ENCODE results near the gene FYTTD1.
A peak's percentile ranks its signal among the peaks of the same experiment; 100 is the strongest.

Gene FYTTD1, protein sequence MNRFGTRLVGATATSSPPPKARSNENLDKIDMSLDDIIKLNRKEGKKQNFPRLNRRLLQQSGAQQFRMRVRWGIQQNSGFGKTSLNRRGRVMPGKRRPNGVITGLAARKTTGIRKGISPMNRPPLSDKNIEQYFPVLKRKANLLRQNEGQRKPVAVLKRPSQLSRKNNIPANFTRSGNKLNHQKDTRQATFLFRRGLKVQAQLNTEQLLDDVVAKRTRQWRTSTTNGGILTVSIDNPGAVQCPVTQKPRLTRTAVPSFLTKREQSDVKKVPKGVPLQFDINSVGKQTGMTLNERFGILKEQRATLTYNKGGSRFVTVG

DNA sequence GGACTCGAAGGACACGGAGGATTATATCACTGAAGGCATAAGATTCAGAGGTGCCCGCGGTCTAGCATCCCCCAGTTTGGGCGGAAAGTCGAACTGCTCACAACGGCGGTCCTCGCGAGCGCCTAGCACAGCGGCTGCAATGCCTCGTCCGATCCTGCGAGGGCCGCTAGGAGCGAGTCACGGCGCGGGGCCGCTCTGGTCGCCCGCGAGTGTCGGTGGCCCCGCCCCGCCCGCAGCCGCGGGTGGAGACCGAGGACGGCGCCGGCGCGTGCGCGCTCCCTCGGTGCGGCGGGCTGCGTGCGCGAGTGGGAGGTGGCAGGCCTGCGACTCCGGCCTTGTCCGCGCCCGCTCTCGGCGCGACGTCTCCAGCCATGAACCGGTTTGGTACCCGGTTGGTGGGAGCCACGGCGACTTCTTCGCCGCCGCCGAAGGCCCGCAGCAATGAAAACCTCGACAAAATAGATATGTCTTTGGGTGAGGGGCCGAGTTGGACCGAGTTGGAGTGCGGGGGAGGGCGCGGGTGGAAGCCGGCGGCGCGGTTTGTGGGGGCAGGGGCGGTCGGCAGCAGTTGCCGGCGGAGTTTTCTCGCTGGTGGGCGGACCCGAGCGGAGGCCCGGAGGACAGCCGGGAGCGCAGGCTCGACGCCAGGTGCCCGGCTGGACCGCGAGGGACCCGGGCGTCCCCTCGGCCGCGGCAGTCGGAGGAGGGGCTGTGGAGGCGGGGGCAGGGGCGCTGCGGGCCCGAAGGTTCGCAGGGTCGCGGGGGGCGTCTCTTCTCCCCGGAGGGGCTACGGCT lies at the start of gene FYTTD1:
FYTTD1 (plus strand) TSS at position 283 of the 795 bp plus-strand sequence; CDS start at position 372, 89 bp downstream.
- H3K79me2 ChIP-seq (ENCODE audit: insufficient read depth, low read length) = peaks cover 29% of the 10 kb centered on the region
- H2AFZ ChIP-seq (ENCODE audit: low read depth, low read length) = peak within 1 kb of the TSS; percentile 80
- DNase-seq (peak; percentile 77), ATAC-seq (ENCODE audit: insufficient read depth, low read depth) (peak; percentile 71)
- H3K27me3 ChIP-seq (ENCODE audit: insufficient read depth, low read length, poor library complexity) = peaks cover 16% of the 10 kb centered on the region
- H4K20me1 ChIP-seq (ENCODE audit: insufficient read depth, low read length) = peaks cover 18% of the 10 kb centered on the region
- H3K9me3 ChIP-seq (ENCODE audit: insufficient read depth, low read length, severe bottlenecking) = no peaks in the 10 kb centered on the region
- peak within 1 kb of the TSS; percentile 45 for H3K27ac ChIP-seq (ENCODE audit: low read length)
- peak within 1 kb of the TSS; percentile 94 for H3K4me2 ChIP-seq (ENCODE audit: insufficient read depth, low read length)
- peak within 1 kb of the TSS; percentile 74 for H3K9ac ChIP-seq (ENCODE audit: low read depth, low read length)
- H3K4me1 ChIP-seq (ENCODE audit: insufficient read depth, low read length) = peaks cover 33% of the 10 kb centered on the region
- TF ChIP-seq EZH2 (IDR thresholded peaks at IDR 0.05; ENCODE audit: borderline replicate concordance, low read depth, low read length, severe bottlenecking) = peak; percentile 56
- TF ChIP-seq, protein P1, sequence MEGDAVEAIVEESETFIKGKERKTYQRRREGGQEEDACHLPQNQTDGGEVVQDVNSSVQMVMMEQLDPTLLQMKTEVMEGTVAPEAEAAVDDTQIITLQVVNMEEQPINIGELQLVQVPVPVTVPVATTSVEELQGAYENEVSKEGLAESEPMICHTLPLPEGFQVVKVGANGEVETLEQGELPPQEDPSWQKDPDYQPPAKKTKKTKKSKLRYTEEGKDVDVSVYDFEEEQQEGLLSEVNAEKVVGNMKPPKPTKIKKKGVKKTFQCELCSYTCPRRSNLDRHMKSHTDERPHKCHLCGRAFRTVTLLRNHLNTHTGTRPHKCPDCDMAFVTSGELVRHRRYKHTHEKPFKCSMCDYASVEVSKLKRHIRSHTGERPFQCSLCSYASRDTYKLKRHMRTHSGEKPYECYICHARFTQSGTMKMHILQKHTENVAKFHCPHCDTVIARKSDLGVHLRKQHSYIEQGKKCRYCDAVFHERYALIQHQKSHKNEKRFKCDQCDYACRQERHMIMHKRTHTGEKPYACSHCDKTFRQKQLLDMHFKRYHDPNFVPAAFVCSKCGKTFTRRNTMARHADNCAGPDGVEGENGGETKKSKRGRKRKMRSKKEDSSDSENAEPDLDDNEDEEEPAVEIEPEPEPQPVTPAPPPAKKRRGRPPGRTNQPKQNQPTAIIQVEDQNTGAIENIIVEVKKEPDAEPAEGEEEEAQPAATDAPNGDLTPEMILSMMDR (IDR thresholded peaks at IDR 0.05; ENCODE audit: borderline replicate concordance, extremely low read depth, low read length, poor library complexity, severe bottlenecking) = peak; percentile 59
- H3K4me3 ChIP-seq (ENCODE audit: low read depth in 1 of 2, low read length in 2 of 2) = peak within 1 kb of the TSS; percentile 59 to 80
- H3K36me3 ChIP-seq (ENCODE audit: insufficient read depth, low read length) = no peaks in the 10 kb centered on the region; the same call in 1 of the 2 replicates

DNA sequence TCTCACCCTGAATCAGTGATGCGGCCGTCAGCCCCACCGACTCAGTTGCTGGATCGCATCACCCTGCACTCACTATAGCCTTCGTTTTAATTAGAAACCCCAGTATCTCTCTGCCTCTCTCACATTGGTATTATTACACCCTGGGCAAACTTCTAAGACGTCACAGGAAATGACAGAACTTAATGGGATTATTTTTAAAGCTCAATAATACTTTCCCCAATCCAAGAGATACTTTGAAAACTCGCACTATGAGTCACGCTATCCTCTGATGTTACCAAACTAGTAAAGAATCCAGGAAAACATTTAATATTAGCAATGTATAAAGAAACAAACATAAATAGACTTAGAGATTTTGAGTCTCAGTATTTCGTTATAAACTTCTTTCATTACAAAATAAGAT lies 49.6 kb upstream of the FYTTD1 start:
- no peaks in the 10 kb centered on the region for H3K27me3 ChIP-seq (ENCODE audit: insufficient read depth, low read length, poor library complexity)
- H3K4me3 ChIP-seq (ENCODE audit: low read depth in 1 of 2, low read length in 2 of 2) = no peak overlapping the region
- DNase-seq (no peak), ATAC-seq (ENCODE audit: insufficient read depth, low read depth) (no peak)
- H3K4me1 ChIP-seq (ENCODE audit: insufficient read depth, low read length) = no peaks in the 10 kb centered on the region
- H3K9ac ChIP-seq (ENCODE audit: low read depth, low read length) = no peak overlapping the region
- peaks cover 59% of the 10 kb centered on the region for H3K36me3 ChIP-seq (ENCODE audit: insufficient read depth, low read length)
- H3K9me3 ChIP-seq (ENCODE audit: insufficient read depth, low read length, severe bottlenecking) = no peaks in the 10 kb centered on the region
- H4K20me1 ChIP-seq (ENCODE audit: insufficient read depth, low read length) = no peaks in the 10 kb centered on the region
- no peak overlapping the region for H3K27ac ChIP-seq (ENCODE audit: low read length)
- TF ChIP-seq EZH2 (IDR thresholded peaks at IDR 0.05; ENCODE audit: borderline replicate concordance, low read depth, low read length, severe bottlenecking) = no peak
- TF ChIP-seq, protein P1 (IDR thresholded peaks at IDR 0.05; ENCODE audit: borderline replicate concordance, extremely low read depth, low read length, poor library complexity, severe bottlenecking) = no peak
- no peak overlapping the region for H3K4me2 ChIP-seq (ENCODE audit: insufficient read depth, low read length)
- no peaks in the 10 kb centered on the region for H3K79me2 ChIP-seq (ENCODE audit: insufficient read depth, low read length)
- H2AFZ ChIP-seq (ENCODE audit: low read depth, low read length) = no peak overlapping the region

DNA sequence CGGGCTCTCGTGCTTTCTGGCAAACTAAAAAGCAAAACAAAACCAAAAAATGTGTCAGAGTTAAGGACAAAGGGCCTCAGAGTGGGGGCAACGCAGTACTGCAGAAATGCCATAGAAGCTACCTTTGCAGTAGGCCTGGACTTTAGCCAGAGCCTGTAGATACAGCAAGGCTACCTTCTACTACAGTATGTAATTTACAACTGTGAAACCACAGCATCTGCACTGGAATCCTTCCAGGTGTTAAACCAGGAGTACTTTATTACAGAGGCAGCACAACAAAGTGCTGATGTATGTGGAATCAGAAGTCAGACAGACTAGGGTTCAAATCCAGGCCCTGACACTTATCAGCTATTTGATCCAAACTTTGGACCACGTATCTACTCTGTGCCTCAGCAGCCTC lies 47.8 kb upstream of the FYTTD1 start:
- Histone ChIP-seq H2AFZ (ENCODE audit: low read depth, low read length) (no peak overlapping the region), H3K36me3 (ENCODE audit: insufficient read depth, low read length) (peaks cover 51% of the 10 kb centered on the region), H4K20me1 (ENCODE audit: insufficient read depth, low read length) (no peaks in the 10 kb centered on the region), H3K79me2 (ENCODE audit: insufficient read depth, low read length) (no peaks in the 10 kb centered on the region), H3K4me1 (ENCODE audit: insufficient read depth, low read length) (no peaks in the 10 kb centered on the region), H3K4me3 (ENCODE audit: low read depth in 1 of 2, low read length in 2 of 2) (no peak overlapping the region), H3K9me3 (ENCODE audit: insufficient read depth, low read length, severe bottlenecking) (no peaks in the 10 kb centered on the region), H3K4me2 (ENCODE audit: insufficient read depth, low read length) (no peak overlapping the region), H3K27me3 (ENCODE audit: insufficient read depth, low read length, poor library complexity) (no peaks in the 10 kb centered on the region), H3K9ac (ENCODE audit: low read depth, low read length) (no peak overlapping the region), H3K27ac (ENCODE audit: low read length) (no peak overlapping the region)
- no peak for TF ChIP-seq EZH2 (IDR thresholded peaks at IDR 0.05; ENCODE audit: borderline replicate concordance, low read depth, low read length, severe bottlenecking)
- TF ChIP-seq, protein P1 (IDR thresholded peaks at IDR 0.05; ENCODE audit: borderline replicate concordance, extremely low read depth, low read length, poor library complexity, severe bottlenecking) = no peak
- ATAC-seq (ENCODE audit: insufficient read depth, low read depth) (no peak), DNase-seq (no peak)
